SK-N-SH (cell line): ENCODE measurements around the gene ENO1. TPM values are rescaled to one million over a fixed set of nuclear protein-coding genes. Genes with fewer than 3 reads are reported as not detected.

Experiments used
- CTCF ChIA-PET: fragments of 300-600, 350-600 bp; formaldehyde crosslinking; extraction: SDS; loops from one replicate; lab custom pipeline; 2021; lab: Yijun Ruan, JAX
- POLR2A ChIA-PET: fragments of 350-600 bp; sonication (Branson Sonifier 250); formaldehyde crosslinking; extraction: SDS; loops from one replicate; lab custom pipeline; 2020; ENCODE audit warnings: antibody characterized with exemption, inconsistent platforms; lab: Yijun Ruan, JAX
- DNase-seq: peaks from one replicate; pipeline ENCODE4 v3.0.0; 2012
- H2AFZ ChIP-seq: fragments of 200-600 bp; sonication (generic); 2 replicates; pipeline ENCODE4 v1.8.1; 2016; ENCODE audit warnings: antibody characterized with exemption, mild to moderate bottlenecking, low read depth
- H3F3A ChIP-seq: fragments of 200-600 bp; sonication (generic); replicated peaks from 2 replicates; pipeline ENCODE3; 2016; ENCODE audit warnings: antibody characterized with exemption, mild to moderate bottlenecking; ENCODE audit not compliant: insufficient read depth
- H3K27ac ChIP-seq, 2 experiments: fragments of 200-500 bp in 1 of 2; fragments of 200-600 bp in 1 of 2; sonication (Bioruptor generic) in 1 of 2; sonication (generic), shearing (Covaris generic) in 1 of 2; 2 replicates each; pipeline versions ENCODE4 v1.5.1 to v1.6.1; 2014 to 2016; ENCODE audit warnings: low read depth in 2 of 2, inconsistent platforms in 1 of 2, low read length in 1 of 2, mild to moderate bottlenecking in 1 of 2, mixed read lengths in 1 of 2
- H3K27me3 ChIP-seq: fragments of 200-600 bp; sonication (generic), shearing (Covaris generic); 2 replicates; pipeline ENCODE4 v1.6.1; 2016; ENCODE audit warnings: mixed run types; ENCODE audit not compliant: insufficient read depth
- H3K36me3 ChIP-seq, 2 experiments: fragments of 200-500 bp in 1 of 2; fragments of 200-600 bp in 1 of 2; sonication (Bioruptor generic) in 1 of 2; sonication (generic) in 1 of 2; replicated peaks in 1 of 2; 2 replicates each; pipeline versions ENCODE3 to v1.5.1; 2014 to 2016; ENCODE audit warnings: low read length in 1 of 2, mild to moderate bottlenecking in 1 of 2; ENCODE audit not compliant: insufficient read depth in 2 of 2, control insufficient read depth in 1 of 2
- H3K4me1 ChIP-seq, 2 experiments: fragments of 200-500 bp in 1 of 2; fragments of 200-600 bp in 1 of 2; sonication (Bioruptor generic) in 1 of 2; sonication (generic), shearing (Covaris generic) in 1 of 2; 2 replicates each; pipeline versions ENCODE4 v1.5.1 to v1.6.1; 2014 to 2016; ENCODE audit warnings: low read depth in 1 of 2, low read length in 1 of 2, mixed run types in 1 of 2; ENCODE audit not compliant: insufficient read depth in 2 of 2, control insufficient read depth in 1 of 2
- H3K4me2 ChIP-seq: fragments of 200-600 bp; sonication (generic), shearing (Covaris generic); 2 replicates; pipeline ENCODE4 v1.6.1; 2017; ENCODE audit warnings: mixed run types
- H3K4me3 ChIP-seq, 2 experiments: fragments of 200-500 bp in 1 of 2; fragments of 200-600 bp in 1 of 2; sonication (Bioruptor generic) in 1 of 2; sonication (generic), shearing (Covaris generic) in 1 of 2; 2 replicates each; pipeline versions ENCODE4 v1.5.1 to v1.8.1; 2014 to 2016; ENCODE audit warnings: low read depth in 2 of 2, inconsistent platforms in 1 of 2, low read length in 1 of 2, mild to moderate bottlenecking in 1 of 2, mixed read lengths in 1 of 2, moderate library complexity in 1 of 2
- H3K79me2 ChIP-seq: fragments of 200-600 bp; sonication (generic); 2 replicates; pipeline ENCODE4 v1.8.1; 2017; ENCODE audit warnings: mild to moderate bottlenecking; ENCODE audit not compliant: insufficient read depth
- H3K9ac ChIP-seq: fragments of 200-600 bp; sonication (generic); 2 replicates; pipeline ENCODE4 v1.6.1; 2017; ENCODE audit warnings: mixed run types
- H3K9me2 ChIP-seq: fragments of 200-600 bp; sonication (generic); 2 replicates; pipeline ENCODE4 v1.6.1; 2017; ENCODE audit warnings: mixed run types
- H3K9me3 ChIP-seq: fragments of 200-600 bp; sonication (generic); 2 replicates; pipeline ENCODE4 v1.6.1; 2017; ENCODE audit warnings: mixed run types, mild to moderate bottlenecking, moderate library complexity
- H4K20me1 ChIP-seq: fragments of 200-600 bp; sonication (generic); 2 replicates; pipeline ENCODE4 v1.6.1; 2017; ENCODE audit warnings: mild to moderate bottlenecking, mixed run types; ENCODE audit not compliant: insufficient read depth
- CHD2 ChIP-seq: fragments of 150-350 bp; IDR thresholded peaks from 2 replicates; pipeline ENCODE4 v1.6.1; 2018; ENCODE audit warnings: low read length; ENCODE audit not compliant: partially characterized antibody
- EP300 ChIP-seq, 2 experiments: IDR thresholded peaks; 2 replicates each; pipeline versions ENCODE4 v1.4.0 to v1.6.1; 2012; ENCODE audit warnings: borderline replicate concordance in 1 of 2, low read depth in 1 of 2, low read length in 1 of 2
- EZH2phosphoT487 ChIP-seq: fragments of 200-600 bp; sonication (generic); IDR thresholded peaks from 2 replicates; pipeline ENCODE4 v1.6.1; 2017; ENCODE audit warnings: low read depth, mixed run types, mild to moderate bottlenecking, antibody characterized with exemption, moderate library complexity, borderline replicate concordance
- FOSL2 ChIP-seq: IDR thresholded peaks from 2 replicates; pipeline ENCODE4 v1.4.0; 2012; ENCODE audit warnings: low read depth, mild to moderate bottlenecking, moderate library complexity, borderline replicate concordance
- JUND ChIP-seq: IDR thresholded peaks from 2 replicates; pipeline ENCODE4 v1.4.0; 2012
- NFIC ChIP-seq: IDR thresholded peaks from 2 replicates; pipeline ENCODE4 v1.4.0; 2012; ENCODE audit warnings: borderline replicate concordance
- POLR2AphosphoS5 ChIP-seq: IDR thresholded peaks from 2 replicates; pipeline ENCODE4 v1.6.1; 2012; ENCODE audit warnings: low read depth, low read length
- RAD21 ChIP-seq: IDR thresholded peaks from 2 replicates; pipeline ENCODE4 v1.6.1; 2012; ENCODE audit warnings: mild to moderate bottlenecking, low read length
- RCOR1 ChIP-seq: fragments of 150-350 bp; IDR thresholded peaks from 2 replicates; pipeline ENCODE4 v1.6.1; 2017; ENCODE audit warnings: antibody characterized with exemption, low read length
- RXRA ChIP-seq: IDR thresholded peaks from 2 replicates; pipeline ENCODE4 v1.4.0; 2012; ENCODE audit warnings: low read depth, mild to moderate bottlenecking, borderline replicate concordance
- SIN3A ChIP-seq: IDR thresholded peaks from 2 replicates; pipeline ENCODE4 v1.6.1; 2012; ENCODE audit warnings: low read depth, mild to moderate bottlenecking, low read length, moderate library complexity, borderline replicate concordance
- SMC3 ChIP-seq: IDR thresholded peaks from 2 replicates; pipeline ENCODE4 v1.6.1; 2012; ENCODE audit warnings: low read depth, low read length, improper control_type of control experiment
- TAF1 ChIP-seq: IDR thresholded peaks from 2 replicates; pipeline ENCODE4 v1.6.1; 2012; ENCODE audit warnings: low read depth, mild to moderate bottlenecking, low read length, moderate library complexity, borderline replicate concordance
- TCF12 ChIP-seq: IDR thresholded peaks from 2 replicates; pipeline ENCODE4 v1.4.0; 2012
- TEAD4 ChIP-seq: IDR thresholded peaks from 2 replicates; pipeline ENCODE4 v1.4.0; 2012; ENCODE audit warnings: mild to moderate bottlenecking, borderline replicate concordance; ENCODE audit not compliant: insufficient read depth
- USF2 ChIP-seq: fragments of 150-350 bp; IDR thresholded peaks from 2 replicates; pipeline ENCODE4 v1.6.1; 2017; ENCODE audit warnings: antibody characterized with exemption, low read length, low read depth, borderline replicate concordance
- YY1 ChIP-seq: IDR thresholded peaks from 2 replicates; pipeline ENCODE4 v1.4.0; 2012; ENCODE audit warnings: low read depth, mild to moderate bottlenecking
- WGBS: methylation state at CpG from one replicate; pipeline ENCODE4 v1.1.6; 2017; ENCODE audit warnings: low lambda C conversion rate; 5-methylcytosine and 5-hydroxymethylcytosine counted together
- polyA plus RNA-seq, 3 experiments: library from polyadenylated mRNA; depleted of rRNA; stranded (reverse); fragments of >200 nt; gene quantifications; 2 replicates each; pipeline ENCODE4 v1.2.3, GENCODE V29; 2012

Gene ENO1
- polyA plus RNA-seq, 1 of the 3 experiments (the other 2 are of a cell fraction), result 1,599 TPM

DNA sequence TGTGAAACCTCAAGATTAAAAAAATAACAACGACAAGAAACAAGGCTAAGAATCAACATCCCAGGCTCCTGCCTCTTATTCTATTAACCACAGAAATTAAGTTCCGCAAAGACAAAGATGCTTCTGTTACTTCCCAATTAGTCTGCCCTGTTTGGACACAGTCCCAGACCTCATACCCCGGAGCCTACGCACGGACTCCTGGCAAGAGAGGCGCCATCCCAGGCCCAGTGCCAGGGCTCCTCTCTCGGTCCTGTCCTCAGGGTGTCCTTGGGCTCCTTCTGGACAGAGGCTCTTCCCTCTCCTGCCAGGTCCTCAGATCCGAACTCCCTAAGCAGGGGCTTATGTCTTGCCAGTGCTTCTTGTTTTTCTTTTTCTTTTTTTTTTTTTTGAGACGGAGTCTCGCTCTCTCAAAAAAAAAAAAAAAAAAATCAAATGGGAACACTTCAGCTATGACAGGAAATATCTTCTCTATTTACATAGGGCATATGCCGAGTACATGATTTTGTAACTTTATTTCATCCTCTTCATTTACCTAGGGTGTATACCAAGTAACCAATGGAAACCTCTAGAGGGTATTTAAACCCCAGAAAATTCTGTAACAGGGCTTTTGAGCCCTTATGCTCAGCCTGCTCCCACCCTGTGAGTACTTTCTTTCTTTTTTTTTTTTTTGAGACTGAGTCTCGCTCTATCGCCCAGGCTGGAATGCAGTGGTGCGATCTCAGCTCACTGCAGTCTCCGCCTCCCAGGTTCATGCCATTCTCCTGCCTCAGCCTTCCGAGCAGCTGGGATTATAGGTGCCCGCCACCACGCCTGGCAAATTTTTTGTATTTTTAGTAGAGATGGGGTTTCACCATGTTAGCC is 11.7 kb upstream of the ENO1 start:
- ChIA-PET POLR2A (no interaction called here), CTCF (interaction anchor here (0.6 to 3.5 kb wide), 3 partner anchors 27 to 329 kb away, joined by 4 to 10 read pairs (median 7); no protein-coding TSS in a partner anchor)
- H2AFZ ChIP-seq, result peak overlapping the region; percentile 75; the same call in 1 of the 2 replicates
- H3K27ac ChIP-seq, result peak overlapping the region; percentile 89 to 96
- no peaks in the 10 kb centered on the region for H3K79me2 ChIP-seq
- TF ChIP-seq RCOR1 (peak; percentile 91), TCF12 (peak; percentile 62), SMC3 (no peak), EZH2phosphoT487 (no peak), FOSL2 (peak; percentile 18; the same call in 1 of the 2 replicates), POLR2AphosphoS5 (peak; percentile 29; the same call in 1 of the 2 replicates), NFIC (peak; percentile 96), YY1 (no peak), RAD21 (0 out of 2 replicates have a peak, but pooled peaks have one; percentile 1), RXRA (0 out of 2 replicates have a peak, but pooled peaks have one; percentile 9), USF2 (no peak), SIN3A (peak; percentile 72; the same call in 1 of the 2 replicates), JUND (peak; percentile 32), TEAD4 (no peak), EP300 (IDR thresholded peaks at IDR 0.05; ENCODE audit: borderline replicate concordance in 1 of 2, low read depth in 1 of 2, low read length in 1 of 2) (peak; percentile 71 to 76; a peak in 3 of 4 replicates), CHD2 (peak; percentile 61), TAF1 (peak; percentile 17; the same call in 1 of the 2 replicates)
- DNase-seq, result peak; percentile 92
- no peaks in the 10 kb centered on the region for H3K36me3 ChIP-seq
- no peaks in the 10 kb centered on the region for H3K27me3 ChIP-seq
- WGBS, result 3% methylated on average over 17 of the region's 18 CpGs
- no peaks in the 10 kb centered on the region for H3K9me3 ChIP-seq
- peaks cover 23% of the 10 kb centered on the region for H3F3A ChIP-seq
- no peaks in the 10 kb centered on the region for H3K9me2 ChIP-seq
- H3K4me3 ChIP-seq, result peak overlapping the region; percentile 1 to 55; a peak in 3 of 4 replicates
- peaks cover 6 to 8% of the 10 kb centered on the region in 2 experiments; a peak in 3 of 4 replicates for H3K4me1 ChIP-seq
- H4K20me1 ChIP-seq, result no peaks in the 10 kb centered on the region
- H3K9ac ChIP-seq, result peak overlapping the region; percentile 75
- H3K4me2 ChIP-seq, result peak overlapping the region; percentile 72
